Gastrocnemius medialis (tissue), 4 donors: ENCODE measurements around the gene TAF1A.

Source experiments
- CTCF ChIP-seq, 5 experiments: fragments of 450-650 bp in 3 of 5; fragments of 200-600 bp in 2 of 5; sonication (generic) in 2 of 5; IDR thresholded peaks in 4 of 5; conservative IDR thresholded peaks in 1 of 5; 1 replicate in 4 of 5; 2 replicates in 1 of 5; pipeline ENCODE4 v1.5.1; 2016 to 2019; ENCODE audit warnings: antibody characterized with exemption in 5 of 5, mild to moderate bottlenecking in 3 of 5, moderate library complexity in 3 of 5
- POLR2A ChIP-seq, 2 donors: fragments of 450-650 bp; IDR thresholded peaks; one replicate each; pipeline ENCODE4 v1.6.1; 2017; ENCODE audit warnings: antibody characterized with exemption in 2 of 2, mild to moderate bottlenecking in 2 of 2, moderate library complexity in 2 of 2

GRCh38 chr1:222579316-222579715 lies 10.4 kb downstream of the TAF1A start:
- no peak for TF ChIP-seq CTCF (IDR thresholded peaks at IDR 0.05 in 4 of 5, conservative IDR thresholded peaks at IDR 0.05 in 1 of 5)
- no peak for TF ChIP-seq POLR2A (IDR thresholded peaks at IDR 0.05)
